HepG2 (cell line): Measurements from ENCODE around the gene ICAM5. TPM values are rescaled to one million over a fixed set of nuclear protein-coding genes. Genes with fewer than 3 reads are reported as not detected.

ENCODE experiments used
- ATAC-seq: fragments of 200-7000 bp; cut with Tn5 transposase; 3 replicates; pipeline ENCODE4 v1.9.1; 2020; ENCODE audit warnings: mild to moderate bottlenecking, moderate library complexity
- BruUV-seq: library from RNA; stranded (reverse); fragments of 400-500 nt; replicated peaks from 2 replicates; lab custom pipeline; 2021; lab: Mats Ljungman, UMichigan
- CTCF ChIA-PET: fragments of 300-600 bp; formaldehyde crosslinking; extraction: SDS; loops from one replicate; lab custom pipeline; 2021; ENCODE audit warnings: low total read pairs, inconsistent platforms, low intra/inter-chr PET ratio; lab: Yijun Ruan, JAX
- POLR2A ChIA-PET: fragments of 350-600 bp; sonication (Branson Sonifier 250); formaldehyde crosslinking; loops from one replicate; lab custom pipeline; 2020; ENCODE audit warnings: antibody characterized with exemption, inconsistent platforms; lab: Yijun Ruan, JAX
- DNase-seq: peaks from one replicate; pipeline ENCODE4 v3.0.0-alpha.2; 2015; ENCODE audit warnings: low spot score
- FAIRE-seq: peaks from 3 replicates; lab custom pipeline; 2011; peaks lifted over from hg19 to GRCh38; lab: Jason Lieb, UNC
- H2AFZ ChIP-seq: one replicate; pipeline ENCODE4 v1.6.1; 2011; ENCODE audit warnings: low read length, inconsistent platforms
- H3K27ac ChIP-seq: fragments of 300-600 bp; 3 replicates; pipeline ENCODE4 v1.8.0; 2011; ENCODE audit warnings: mixed run types, mild to moderate bottlenecking, mixed read lengths, low read length, inconsistent platforms; ENCODE audit not compliant: insufficient read depth; ENCODE audit errors: extremely low read length
- H3K27me3 ChIP-seq, 2 experiments: fragments of 200-600 bp in 1 of 2; 2 replicates in 1 of 2; 3 replicates in 1 of 2; pipeline versions ENCODE4 v1.6.0 to v1.8.0; 2011; ENCODE audit warnings: low read length in 2 of 2, mild to moderate bottlenecking in 2 of 2, moderate library complexity in 2 of 2, inconsistent platforms in 1 of 2; ENCODE audit not compliant: insufficient read depth in 2 of 2, control insufficient read depth in 1 of 2
- H3K36me3 ChIP-seq, 2 experiments: fragments of 200-600 bp in 1 of 2; replicated peaks in 1 of 2; 2 replicates in 1 of 2; 3 replicates in 1 of 2; pipeline versions ENCODE4 v1.5.1 to v1.8.0; 2011; ENCODE audit warnings: low read length in 2 of 2, inconsistent platforms in 1 of 2; ENCODE audit not compliant: insufficient read depth in 2 of 2, control insufficient read depth in 1 of 2
- H3K4me1 ChIP-seq: 2 replicates; pipeline ENCODE4 v1.5.1; 2012; ENCODE audit warnings: low read length, inconsistent platforms; ENCODE audit not compliant: insufficient read depth
- H3K4me2 ChIP-seq: 2 replicates; pipeline ENCODE4 v1.6.0; 2011; ENCODE audit warnings: low read depth, low read length, inconsistent platforms
- H3K4me3 ChIP-seq, 3 experiments: fragments of 200-600 bp in 1 of 3; sonication (generic), shearing (Covaris generic) in 1 of 3; replicated peaks in 1 of 3; 2 replicates each; pipeline ENCODE4 v1.5.1; 2011 to 2016; ENCODE audit warnings: low read length in 3 of 3, inconsistent platforms in 2 of 3, low read depth in 2 of 3, mild to moderate bottlenecking in 2 of 3, control low read depth in 1 of 3, mixed read lengths in 1 of 3; ENCODE audit not compliant: insufficient read depth in 1 of 3
- H3K79me2 ChIP-seq: one replicate; pipeline ENCODE4 v1.6.1; 2011; ENCODE audit warnings: low read length, inconsistent platforms; ENCODE audit not compliant: insufficient read depth
- H3K9ac ChIP-seq: 2 replicates; pipeline ENCODE4 v1.6.0; 2011; ENCODE audit warnings: mild to moderate bottlenecking, low read depth, low read length, inconsistent platforms; ENCODE audit not compliant: insufficient read depth
- H3K9me3 ChIP-seq: 2 replicates; pipeline ENCODE4 v1.5.1; 2012; ENCODE audit warnings: mild to moderate bottlenecking, low read length
- H4K20me1 ChIP-seq: 2 replicates; pipeline ENCODE4 v1.6.0; 2011; ENCODE audit warnings: inconsistent platforms, mild to moderate bottlenecking, low read length, moderate library complexity; ENCODE audit not compliant: insufficient read depth
- ATRX ChIP-seq: sonication (generic); formaldehyde crosslinking; IDR thresholded peaks from 2 replicates; pipeline ENCODE4 v1.4.0; 2020; ENCODE audit warnings: missing genetic modification reagents, borderline replicate concordance
- HES4 ChIP-seq: sonication (generic); formaldehyde crosslinking; IDR thresholded peaks from 2 replicates; pipeline ENCODE4 v1.9.0; 2021; ENCODE audit warnings: mild to moderate bottlenecking, missing genetic modification reagents, borderline replicate concordance
- HNF4A ChIP-seq: sonication (generic); formaldehyde crosslinking; IDR thresholded peaks from 2 replicates; pipeline ENCODE4 v1.4.0; 2020; ENCODE audit warnings: missing genetic modification reagents
- NR2F6 ChIP-seq, 2 experiments: IDR thresholded peaks; 2 replicates each; pipeline ENCODE4 v1.6.1; 2016; ENCODE audit warnings: antibody characterized with exemption in 1 of 2, mild to moderate bottlenecking in 1 of 2
- POLR2A ChIP-seq, 2 experiments: IDR thresholded peaks; 2 replicates each; pipeline ENCODE4 v1.6.1; 2011; ENCODE audit warnings: low read depth in 2 of 2, low read length in 2 of 2, mild to moderate bottlenecking in 1 of 2, moderate library complexity in 1 of 2; ENCODE audit not compliant: insufficient read depth in 1 of 2
- RORA ChIP-seq: sonication (generic); formaldehyde crosslinking; IDR thresholded peaks from 2 replicates; pipeline ENCODE4 v1.5.0; 2020; ENCODE audit warnings: mild to moderate bottlenecking, missing genetic modification reagents, moderate library complexity
- XRCC5 ChIP-seq: fragments of 200-400 bp; formaldehyde crosslinking; optimal IDR thresholded peaks from 2 replicates; pipeline ENCODE3; 2017; ENCODE audit warnings: mild to moderate bottlenecking, low read length
- ZNF383 ChIP-seq: sonication (generic); formaldehyde crosslinking; IDR thresholded peaks from 2 replicates; pipeline ENCODE4 v1.4.0; 2020; ENCODE audit warnings: missing genetic modification reagents, mild to moderate bottlenecking, borderline replicate concordance
- WGBS: methylation state at CpG from one replicate; pipeline ENCODE4 v1.1.6; 2017; ENCODE audit warnings: low lambda C conversion rate; 5-methylcytosine and 5-hydroxymethylcytosine counted together
- in situ Hi-C: cut with HindIII; loops from 2 replicates; pipeline ENCODE4 v1.10.0; 2017; ENCODE audit warnings: low pct_unique_long_range_greater_than_20kb; ENCODE audit not compliant: extremely low pct_ligation_motif_present
- intact Hi-C: fragments of 100-400 bp; cut with micrococcal nuclease; formaldehyde crosslinking; loops from one replicate; pipeline ENCODE4 v1.10.0; 2022; ENCODE audit not compliant: unreplicated experiment
- polyA plus RNA-seq, 8 experiments: library from polyadenylated mRNA; depleted of rRNA in 3 of 8; stranded (reverse) in 7 of 8; unstranded in 1 of 8; fragments of >200 nt; fragmentation: Illumina TruSeq in 4 of 8; extraction: Trizol in 4 of 8; gene quantifications; 2 replicates each; pipeline versions ENCODE4 v1.2.1 to v1.2.3, GENCODE V29; 2011 to 2016; ENCODE audit warnings: low read depth in 4 of 8, missing spikeins in 1 of 8, mixed read lengths in 1 of 8; ENCODE audit not compliant: insufficient read depth in 1 of 8
- total RNA-seq, 5 experiments: library from RNA; depleted of rRNA; stranded (reverse); fragments of >200 nt; fragmentation: Illumina TruSeq; extraction: Trizol; gene quantifications; 2 replicates each; pipeline ENCODE4 v1.2.3, GENCODE V29; 2016; ENCODE audit warnings: low read depth in 1 of 5
- TF ChIP-seq, protein P1 (sequence below): sonication (generic); formaldehyde crosslinking; IDR thresholded peaks from 2 replicates; pipeline ENCODE4 v1.4.0; 2020; ENCODE audit warnings: missing genetic modification reagents
- TF ChIP-seq, protein P2 (sequence below): sonication (generic); formaldehyde crosslinking; IDR thresholded peaks from 2 replicates; pipeline ENCODE4 v1.4.0; 2020; ENCODE audit warnings: mild to moderate bottlenecking, missing genetic modification reagents

Gene ICAM5
- total and polyA plus RNA-seq, 2 of the 13 experiments (the other 11 are each of a cell fraction or from before 2014, with no cell fraction given): 0.46 to 1.6 TPM

DNA sequence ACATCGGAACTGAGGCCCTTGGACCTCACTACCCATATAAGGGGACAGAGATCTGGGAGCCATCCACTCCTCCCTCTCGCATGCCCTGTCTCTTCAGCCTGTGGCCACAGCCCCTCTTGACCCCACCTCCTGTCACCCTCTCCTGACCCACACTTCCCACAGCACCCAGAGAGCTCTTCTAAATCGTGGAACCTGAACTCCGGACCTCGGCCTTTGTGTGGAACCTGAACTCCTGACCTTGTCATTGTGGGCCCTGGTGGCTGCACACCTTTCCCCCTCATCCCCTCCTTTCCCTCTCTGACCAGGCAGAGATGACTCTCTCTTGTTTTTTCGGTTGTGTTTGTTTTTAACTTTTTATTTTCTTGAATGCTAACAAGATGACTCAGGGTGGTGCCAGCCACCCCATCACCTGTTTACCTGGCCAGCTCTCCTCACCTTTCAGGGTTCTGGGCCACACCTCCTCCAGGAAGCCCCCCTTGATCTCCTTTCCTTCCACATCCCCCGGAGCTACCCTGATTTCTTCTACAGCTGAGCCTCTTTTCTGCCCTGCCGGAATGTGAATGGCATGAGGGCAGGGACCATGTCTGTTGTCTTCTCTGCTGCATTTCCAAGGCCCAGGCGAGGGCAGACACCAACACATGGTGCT is 32.7 kb upstream of the ICAM5 start:
- Histone ChIP-seq H2AFZ (no peak overlapping the region), H3K36me3 (peaks cover 12 to 40% of the 10 kb centered on the region in 2 experiments), H3K79me2 (peaks cover 10% of the 10 kb centered on the region), H3K27me3 (no peaks in the 10 kb centered on the region; a peak in 1 of 5 replicates), H3K4me2 (no peak overlapping the region), H3K4me3 (no peak overlapping the region), H4K20me1 (no peaks in the 10 kb centered on the region), H3K9ac (no peak overlapping the region), H3K27ac (no peak overlapping the region), H3K4me1 (peaks cover 70% of the 10 kb centered on the region), H3K9me3 (no peaks in the 10 kb centered on the region)
- WGBS: 83% methylated on average over 8 of the region's 9 CpGs
- ATAC-seq: no peak
- POLR2A ChIA-PET: interaction anchor here (1.0 to 5.4 kb wide), 2 partner anchors 13 to 144 kb away, joined by 3 to 71 read pairs; partner anchors contain the start of gene ICAM1
- DNase-seq: no peak
- in situ Hi-C loops: no loop called here
- CTCF ChIA-PET: no interaction called here
- intact Hi-C loops: no loop called here
- no TSS peak for BruUV-seq
- TF ChIP-seq ZNF383 (CRISPR knock-in tag) (no peak), HNF4A (CRISPR knock-in tag) (peak; percentile 23; the same call in 1 of the 2 replicates), NR2F6 (IDR thresholded peaks at IDR 0.05) (peak; percentile 12; the same call in 1 of the 2 replicates), NR2F6 (CRISPR knock-in tag; IDR thresholded peaks at IDR 0.05) (no peak)
- no peak for FAIRE-seq

DNA sequence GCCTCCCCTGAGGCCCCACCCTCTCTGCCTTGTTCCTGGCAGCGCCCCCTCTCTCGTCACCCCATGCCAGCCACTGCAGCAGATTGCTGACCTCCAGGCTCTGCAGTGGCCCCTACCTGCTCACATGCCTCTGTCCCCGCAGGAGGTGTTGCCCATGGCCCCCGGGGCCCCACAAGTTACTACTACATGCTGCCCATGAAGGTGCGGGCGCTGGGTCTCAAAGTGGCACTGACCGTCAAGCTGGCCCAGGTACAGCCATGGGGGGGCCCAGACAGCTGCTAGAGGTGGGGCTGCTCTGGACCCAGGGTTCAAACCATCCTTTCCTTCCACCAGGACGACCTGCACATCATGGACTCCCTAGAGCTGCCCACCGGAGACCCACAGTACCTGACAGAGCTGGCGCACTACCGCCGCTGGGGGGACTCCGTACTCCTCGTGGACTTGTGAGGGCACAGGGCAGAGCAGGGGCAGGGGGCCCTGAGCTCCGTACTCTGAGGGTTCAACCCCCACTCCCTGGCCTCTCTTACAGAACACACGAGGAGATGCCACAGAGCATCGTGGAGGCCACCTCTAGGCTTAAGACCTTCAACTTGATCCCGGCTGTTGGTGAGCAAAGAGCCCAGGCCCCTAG is 31.6 kb upstream of the ICAM5 start:
- DNase-seq (no peak), ATAC-seq (no peak), FAIRE-seq (no peak)
- in situ Hi-C loops: no loop called here
- H3K4me3 ChIP-seq: no peak overlapping the region
- H3K4me1 ChIP-seq: peaks cover 62% of the 10 kb centered on the region
- 95% methylated on average over 12 of the region's 18 CpGs for WGBS
- H3K4me2 ChIP-seq: no peak overlapping the region
- intact Hi-C loops: no loop called here
- ChIA-PET POLR2A (interaction anchor here (0.8 to 5.4 kb wide), 10 partner anchors 12 to 145 kb away, joined by 3 to 71 read pairs (median 4); partner anchors contain the start of genes CDC37, ICAM1, ICAM5 and TYK2), CTCF (interaction anchor here (1.3 to 3.6 kb wide), 2 partner anchors 131 to 133 kb away, joined by 13 to 24 read pairs; no protein-coding TSS in a partner anchor)
- H4K20me1 ChIP-seq: no peaks in the 10 kb centered on the region
- no peak overlapping the region for H3K27ac ChIP-seq
- no peaks in the 10 kb centered on the region for H3K27me3 ChIP-seq
- H3K9me3 ChIP-seq: no peaks in the 10 kb centered on the region
- H3K79me2 ChIP-seq: peaks cover 1% of the 10 kb centered on the region
- peaks cover 12 to 40% of the 10 kb centered on the region in 2 experiments for H3K36me3 ChIP-seq
- H3K9ac ChIP-seq: no peak overlapping the region
- no peak overlapping the region for H2AFZ ChIP-seq
- BruUV-seq: no TSS peak
- TF ChIP-seq RORA (CRISPR knock-in tag) (no peak), XRCC5 (no peak), HES4 (CRISPR knock-in tag) (no peak), ATRX (CRISPR knock-in tag) (no peak), POLR2A (IDR thresholded peaks at IDR 0.05; ENCODE audit: insufficient read depth in 1 of 2, low read depth in 2 of 2, low read length in 2 of 2) (0 out of 4 replicates have a peak, but pooled peaks of 1 of the 2 experiments have one; percentile 23), HNF4A (CRISPR knock-in tag) (no peak)
- TF ChIP-seq, protein P1, sequence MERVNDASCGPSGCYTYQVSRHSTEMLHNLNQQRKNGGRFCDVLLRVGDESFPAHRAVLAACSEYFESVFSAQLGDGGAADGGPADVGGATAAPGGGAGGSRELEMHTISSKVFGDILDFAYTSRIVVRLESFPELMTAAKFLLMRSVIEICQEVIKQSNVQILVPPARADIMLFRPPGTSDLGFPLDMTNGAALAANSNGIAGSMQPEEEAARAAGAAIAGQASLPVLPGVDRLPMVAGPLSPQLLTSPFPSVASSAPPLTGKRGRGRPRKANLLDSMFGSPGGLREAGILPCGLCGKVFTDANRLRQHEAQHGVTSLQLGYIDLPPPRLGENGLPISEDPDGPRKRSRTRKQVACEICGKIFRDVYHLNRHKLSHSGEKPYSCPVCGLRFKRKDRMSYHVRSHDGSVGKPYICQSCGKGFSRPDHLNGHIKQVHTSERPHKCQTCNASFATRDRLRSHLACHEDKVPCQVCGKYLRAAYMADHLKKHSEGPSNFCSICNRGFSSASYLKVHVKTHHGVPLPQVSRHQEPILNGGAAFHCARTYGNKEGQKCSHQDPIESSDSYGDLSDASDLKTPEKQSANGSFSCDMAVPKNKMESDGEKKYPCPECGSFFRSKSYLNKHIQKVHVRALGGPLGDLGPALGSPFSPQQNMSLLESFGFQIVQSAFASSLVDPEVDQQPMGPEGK (CRISPR knock-in tag): no peak
- TF ChIP-seq, protein P2, sequence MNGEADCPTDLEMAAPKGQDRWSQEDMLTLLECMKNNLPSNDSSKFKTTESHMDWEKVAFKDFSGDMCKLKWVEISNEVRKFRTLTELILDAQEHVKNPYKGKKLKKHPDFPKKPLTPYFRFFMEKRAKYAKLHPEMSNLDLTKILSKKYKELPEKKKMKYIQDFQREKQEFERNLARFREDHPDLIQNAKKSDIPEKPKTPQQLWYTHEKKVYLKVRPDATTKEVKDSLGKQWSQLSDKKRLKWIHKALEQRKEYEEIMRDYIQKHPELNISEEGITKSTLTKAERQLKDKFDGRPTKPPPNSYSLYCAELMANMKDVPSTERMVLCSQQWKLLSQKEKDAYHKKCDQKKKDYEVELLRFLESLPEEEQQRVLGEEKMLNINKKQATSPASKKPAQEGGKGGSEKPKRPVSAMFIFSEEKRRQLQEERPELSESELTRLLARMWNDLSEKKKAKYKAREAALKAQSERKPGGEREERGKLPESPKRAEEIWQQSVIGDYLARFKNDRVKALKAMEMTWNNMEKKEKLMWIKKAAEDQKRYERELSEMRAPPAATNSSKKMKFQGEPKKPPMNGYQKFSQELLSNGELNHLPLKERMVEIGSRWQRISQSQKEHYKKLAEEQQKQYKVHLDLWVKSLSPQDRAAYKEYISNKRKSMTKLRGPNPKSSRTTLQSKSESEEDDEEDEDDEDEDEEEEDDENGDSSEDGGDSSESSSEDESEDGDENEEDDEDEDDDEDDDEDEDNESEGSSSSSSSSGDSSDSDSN (CRISPR knock-in tag): no peak
